Endothelial cell of umbilical vein (primary cell): ENCODE data around the gene SIM1. TPM values are rescaled to one million over a fixed set of nuclear protein-coding genes. Genes with fewer than 3 reads are reported as not detected.

Experiments
- BruUV-seq: library from RNA; stranded (reverse); fragments of 400-500 nt; replicated peaks from 2 replicates; lab custom pipeline; 2021; lab: Mats Ljungman, UMichigan
- CTCF ChIA-PET: fragments of 300-600, 350-600 bp; sonication (Branson Sonifier 250); formaldehyde crosslinking; loops from one replicate; lab custom pipeline; 2021; ENCODE audit warnings: antibody characterized with exemption, inconsistent platforms; lab: Charles Lee
- POLR2A ChIA-PET: fragments of 300-600, 350-600 bp; sonication (Branson Sonifier 250); formaldehyde crosslinking; loops from one replicate; lab custom pipeline; 2021; ENCODE audit warnings: antibody characterized with exemption, inconsistent platforms; lab: Charles Lee
- DNase-seq: peaks from one replicate; pipeline ENCODE4 v3.0.0-alpha.2; 2011; ENCODE audit warnings: low read depth, low spot score
- FAIRE-seq: peaks from 2 replicates; lab custom pipeline; 2011; peaks lifted over from hg19 to GRCh38; lab: Jason Lieb, UNC
- H2AFZ ChIP-seq: 2 replicates; pipeline ENCODE4 v1.6.0; 2012; ENCODE audit warnings: low read depth, low read length, control low read depth, inconsistent platforms
- H3K27ac ChIP-seq: 2 replicates; pipeline ENCODE4 v1.5.1; 2011; ENCODE audit warnings: low read depth, mild to moderate bottlenecking, control low read depth, low read length, moderate library complexity; ENCODE audit not compliant: insufficient read depth
- H3K27me3 ChIP-seq, 2 experiments: 2 replicates each; pipeline versions ENCODE4 v1.6.0 to v1.6.1; 2011; ENCODE audit warnings: low read length in 2 of 2, mixed read lengths in 1 of 2; ENCODE audit not compliant: control insufficient read depth in 2 of 2, insufficient read depth in 2 of 2
- H3K36me3 ChIP-seq, 2 experiments: 2 replicates in 1 of 2; 3 replicates in 1 of 2; pipeline ENCODE4 v1.5.1; 2011; ENCODE audit warnings: low read length in 2 of 2, mild to moderate bottlenecking in 1 of 2, moderate library complexity in 1 of 2; ENCODE audit not compliant: control insufficient read depth in 2 of 2, insufficient read depth in 2 of 2; ENCODE audit errors: extremely low read depth in 1 of 2
- H3K4me1 ChIP-seq: 3 replicates; pipeline ENCODE4 v1.5.1; 2011; ENCODE audit warnings: mild to moderate bottlenecking, low read length; ENCODE audit not compliant: control insufficient read depth, insufficient read depth; ENCODE audit errors: extremely low read depth
- H3K4me2 ChIP-seq: 2 replicates; pipeline ENCODE4 v1.6.1; 2011; ENCODE audit warnings: low read length, control low read depth, mixed read lengths; ENCODE audit not compliant: insufficient read depth
- H3K4me3 ChIP-seq, 3 experiments: fragments of 200-600 bp in 1 of 3; sonication (generic), shearing (Covaris generic) in 1 of 3; replicated peaks in 1 of 3; 2 replicates each; pipeline ENCODE4 v1.5.1; 2011 to 2016; ENCODE audit warnings: control low read depth in 3 of 3, low read length in 3 of 3, mild to moderate bottlenecking in 2 of 3, inconsistent platforms in 1 of 3, low read depth in 1 of 3, moderate library complexity in 1 of 3; ENCODE audit not compliant: insufficient read depth in 1 of 3
- H3K79me2 ChIP-seq: 2 replicates; pipeline ENCODE4 v1.6.0; 2012; ENCODE audit warnings: low read length, inconsistent platforms; ENCODE audit not compliant: control insufficient read depth, insufficient read depth
- H3K9ac ChIP-seq: replicated peaks from 2 replicates; pipeline ENCODE3; 2011; ENCODE audit warnings: low read length, control low read depth; ENCODE audit not compliant: insufficient read depth; ENCODE audit errors: extremely low read depth
- H3K9me1 ChIP-seq: replicated peaks from 3 replicates; pipeline ENCODE4 v1.6.0; 2011; ENCODE audit warnings: mild to moderate bottlenecking, low read length; ENCODE audit not compliant: control insufficient read depth, insufficient read depth; ENCODE audit errors: extremely low read depth
- H3K9me3 ChIP-seq: replicated peaks from 2 replicates; pipeline ENCODE4 v1.5.1; 2012; ENCODE audit warnings: low read length, inconsistent platforms; ENCODE audit not compliant: control insufficient read depth, insufficient read depth
- H4K20me1 ChIP-seq: replicated peaks from 2 replicates; pipeline ENCODE3; 2011; ENCODE audit warnings: mild to moderate bottlenecking, low read length; ENCODE audit not compliant: control insufficient read depth, insufficient read depth; ENCODE audit errors: extremely low read depth
- CTCF ChIP-seq, 2 donors: IDR thresholded peaks; 1 replicate in 1 of 2; 2 replicates in 1 of 2; pipeline ENCODE4 v1.5.1; 2011; ENCODE audit warnings: low read length in 2 of 2, mild to moderate bottlenecking in 2 of 2, moderate library complexity in 2 of 2, control low read depth in 1 of 2, inconsistent platforms in 1 of 2, low read depth in 1 of 2; ENCODE audit not compliant: insufficient read depth in 1 of 2; ENCODE audit errors: extremely low read depth in 1 of 2
- EZH2 ChIP-seq: IDR thresholded peaks from 2 replicates; pipeline ENCODE4 v1.6.1; 2012; ENCODE audit warnings: borderline replicate concordance, low read depth, mild to moderate bottlenecking, moderate library complexity, low read length, inconsistent platforms; ENCODE audit not compliant: severe bottlenecking
- FOS ChIP-seq: IDR thresholded peaks from 2 replicates; pipeline ENCODE4 v1.6.1; 2011; ENCODE audit warnings: mild to moderate bottlenecking, low read length, moderate library complexity, borderline replicate concordance; ENCODE audit not compliant: insufficient read depth
- GATA2 ChIP-seq: IDR thresholded peaks from 2 replicates; pipeline ENCODE4 v1.7.0; 2011; ENCODE audit warnings: low read depth, mild to moderate bottlenecking, moderate library complexity, mixed read lengths, low read length; ENCODE audit not compliant: insufficient read length, insufficient read depth
- JUN ChIP-seq: IDR thresholded peaks from 2 replicates; pipeline ENCODE4 v1.6.1; 2011; ENCODE audit warnings: borderline replicate concordance, low read depth; ENCODE audit not compliant: insufficient read length, insufficient read depth
- MAX ChIP-seq: IDR thresholded peaks from 2 replicates; pipeline ENCODE4 v1.6.1; 2011; ENCODE audit not compliant: insufficient read depth, insufficient read length
- MYC ChIP-seq: IDR thresholded peaks from one replicate; pipeline ENCODE4 v1.6.1; 2011; ENCODE audit warnings: mild to moderate bottlenecking, low read depth, low read length
- POLR2A ChIP-seq: IDR thresholded peaks from 2 replicates; pipeline ENCODE4 v1.6.1; 2012; ENCODE audit warnings: low read depth, mild to moderate bottlenecking, control low read depth, low read length
- POLR2AphosphoS5 ChIP-seq: IDR thresholded peaks from 2 replicates; pipeline ENCODE4 v1.6.1; 2012; ENCODE audit warnings: low read depth, mild to moderate bottlenecking, control low read depth, low read length, moderate library complexity; ENCODE audit not compliant: insufficient read depth
- dilution Hi-C: fragments of 300-500 bp; cut with MboI; formaldehyde crosslinking; loops from one replicate; pipeline ENCODE4 v1.15.0; 2019; ENCODE audit warnings: low sequenced_read_pairs; ENCODE audit not compliant: extremely low pct_ligation_motif_present
- intact Hi-C: fragments of 100-400 bp; cut with micrococcal nuclease; formaldehyde crosslinking; loops from one replicate; pipeline ENCODE4 v1.10.0; 2022
- polyA plus RNA-seq, 4 experiments: library from polyadenylated mRNA; depleted of rRNA in 3 of 4; stranded (reverse) in 3 of 4; unstranded in 1 of 4; fragments of >200 nt; gene quantifications; 2 replicates each; pipeline versions ENCODE4 v1.2.1 to v1.2.3, GENCODE V29; 2011 to 2012; ENCODE audit warnings: missing spikeins in 1 of 4
- total RNA-seq: library from RNA; stranded (reverse); gene quantifications from 2 replicates; pipeline ENCODE4 v1.2.3, GENCODE V29; 2021

Gene SIM1
- total and polyA plus RNA-seq, 2 donors (not counting 3 experiments of a cell fraction or from before 2014, with no cell fraction given) = 0.14 to 0.29 TPM

GRCh38 chr6:100490065-100490464 lies 25.3 kb upstream of the SIM1 start:
- Histone ChIP-seq H3K9ac (no peak overlapping the region), H2AFZ (no peak overlapping the region), H3K9me3 (no peaks in the 10 kb centered on the region), H3K4me2 (no peak overlapping the region), H3K79me2 (no peaks in the 10 kb centered on the region), H3K9me1 (no peaks in the 10 kb centered on the region), H3K4me1 (no peaks in the 10 kb centered on the region), H4K20me1 (no peaks in the 10 kb centered on the region), H3K27me3 (peaks cover 8 to 10% of the 10 kb centered on the region in 2 experiments), H3K27ac (no peak overlapping the region), H3K36me3 (no peaks in the 10 kb centered on the region), H3K4me3 (no peak overlapping the region)
- no peak for DNase-seq
- ChIA-PET CTCF (no interaction called here), POLR2A (no interaction called here)
- no peak for FAIRE-seq
- dilution Hi-C loops = no loop called here
- intact Hi-C loops = no loop called here
- TF ChIP-seq GATA2 = no peak
- no peak for TF ChIP-seq EZH2
- no peak for TF ChIP-seq POLR2AphosphoS5
- no peak for TF ChIP-seq MAX
- no peak for TF ChIP-seq POLR2A
- no peak for TF ChIP-seq JUN
- no peak for TF ChIP-seq MYC
- no peak for TF ChIP-seq FOS
- no peak for TF ChIP-seq CTCF (IDR thresholded peaks at IDR 0.05; ENCODE audit: extremely low read depth in 1 of 2, insufficient read depth in 1 of 2, low read depth in 1 of 2, low read length in 2 of 2)
- no TSS peak for BruUV-seq
